ENCODE data around the gene RPL3. TPM values are rescaled to one million over a fixed set of nuclear protein-coding genes. Genes with fewer than 3 reads are reported as not detected.

Gene RPL3
- total RNA-seq = 1,634 and 2,001 TPM in 2 replicates

- peak within 1 kb of the TSS; percentile 96 for H3K4me3 ChIP-seq (ENCODE audit: low read depth, low read length)
- TF ChIP-seq, protein P1, sequence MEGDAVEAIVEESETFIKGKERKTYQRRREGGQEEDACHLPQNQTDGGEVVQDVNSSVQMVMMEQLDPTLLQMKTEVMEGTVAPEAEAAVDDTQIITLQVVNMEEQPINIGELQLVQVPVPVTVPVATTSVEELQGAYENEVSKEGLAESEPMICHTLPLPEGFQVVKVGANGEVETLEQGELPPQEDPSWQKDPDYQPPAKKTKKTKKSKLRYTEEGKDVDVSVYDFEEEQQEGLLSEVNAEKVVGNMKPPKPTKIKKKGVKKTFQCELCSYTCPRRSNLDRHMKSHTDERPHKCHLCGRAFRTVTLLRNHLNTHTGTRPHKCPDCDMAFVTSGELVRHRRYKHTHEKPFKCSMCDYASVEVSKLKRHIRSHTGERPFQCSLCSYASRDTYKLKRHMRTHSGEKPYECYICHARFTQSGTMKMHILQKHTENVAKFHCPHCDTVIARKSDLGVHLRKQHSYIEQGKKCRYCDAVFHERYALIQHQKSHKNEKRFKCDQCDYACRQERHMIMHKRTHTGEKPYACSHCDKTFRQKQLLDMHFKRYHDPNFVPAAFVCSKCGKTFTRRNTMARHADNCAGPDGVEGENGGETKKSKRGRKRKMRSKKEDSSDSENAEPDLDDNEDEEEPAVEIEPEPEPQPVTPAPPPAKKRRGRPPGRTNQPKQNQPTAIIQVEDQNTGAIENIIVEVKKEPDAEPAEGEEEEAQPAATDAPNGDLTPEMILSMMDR (conservative IDR thresholded peaks at IDR 0.05; ENCODE audit: low read depth, low read length) = no peak
- DNase-seq (ENCODE audit: low read depth) = peak; percentile 82
Measured at GRCh38 chr22:39319284-39320022, at the start of gene RPL3. TSS of gene RPL3 (minus strand) at chr22:39319623. CDS start at chr22:39319597, 26 bp downstream.

DNA sequence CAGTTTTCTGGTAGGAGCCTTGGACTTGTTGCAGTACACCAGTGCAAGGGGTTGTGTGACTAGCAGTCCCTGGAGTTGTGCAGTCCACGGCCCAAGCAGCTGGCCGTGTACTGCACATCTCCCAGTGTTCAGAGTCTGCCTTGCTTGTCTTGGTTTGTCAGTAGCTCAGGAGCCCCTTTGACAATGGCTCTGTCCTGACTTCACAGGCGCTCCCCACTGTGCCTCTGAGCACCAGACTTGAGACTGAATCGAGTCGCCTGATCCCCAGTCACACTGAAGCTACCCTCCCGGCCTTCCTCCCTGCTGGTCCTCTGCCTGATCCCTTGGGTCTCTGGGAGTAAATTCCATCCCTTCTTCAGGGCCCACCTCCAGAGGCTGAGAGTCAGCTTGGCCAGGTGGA is 49.8 kb upstream of the RPL3 start:
- H3K4me3 ChIP-seq (ENCODE audit: low read depth, low read length) = no peak overlapping the region
- no peak for DNase-seq (ENCODE audit: low read depth)
- TF ChIP-seq, protein P1 (conservative IDR thresholded peaks at IDR 0.05; ENCODE audit: low read depth, low read length) = no peak

DNA sequence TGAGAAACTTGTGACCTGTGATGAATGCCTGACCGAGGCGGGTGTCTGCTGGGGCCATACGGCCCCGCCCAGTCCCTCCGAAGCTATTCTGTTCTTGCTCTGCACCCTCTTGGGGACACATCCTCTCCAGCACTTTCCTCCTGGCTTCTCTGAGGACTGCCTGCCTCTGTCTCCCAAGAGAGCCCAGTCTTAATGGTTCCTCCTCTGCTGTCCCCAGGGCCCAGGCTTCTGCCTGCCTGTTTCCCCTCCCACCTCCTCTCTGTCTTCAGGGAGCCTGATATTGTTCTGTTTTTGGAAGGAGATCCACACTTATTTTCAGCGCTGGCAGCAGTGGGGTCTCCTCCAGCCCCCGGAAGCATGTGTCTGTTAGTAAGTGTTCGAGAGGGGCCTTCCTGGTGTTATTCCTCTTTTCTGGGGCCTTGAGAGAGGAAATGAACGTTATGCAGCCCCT is 49.1 kb upstream of the RPL3 start:
- DNase-seq (ENCODE audit: low read depth) = no peak
- TF ChIP-seq, protein P1 (conservative IDR thresholded peaks at IDR 0.05; ENCODE audit: low read depth, low read length) = no peak
- no peak overlapping the region for H3K4me3 ChIP-seq (ENCODE audit: low read depth, low read length)

GRCh38 chr22:39367035-39367434 is 47.6 kb upstream of the RPL3 start:
- no peak for DNase-seq (ENCODE audit: low read depth)
- no peak overlapping the region for H3K4me3 ChIP-seq (ENCODE audit: low read depth, low read length)
- TF ChIP-seq, protein P1 (conservative IDR thresholded peaks at IDR 0.05; ENCODE audit: low read depth, low read length) = no peak

DNA sequence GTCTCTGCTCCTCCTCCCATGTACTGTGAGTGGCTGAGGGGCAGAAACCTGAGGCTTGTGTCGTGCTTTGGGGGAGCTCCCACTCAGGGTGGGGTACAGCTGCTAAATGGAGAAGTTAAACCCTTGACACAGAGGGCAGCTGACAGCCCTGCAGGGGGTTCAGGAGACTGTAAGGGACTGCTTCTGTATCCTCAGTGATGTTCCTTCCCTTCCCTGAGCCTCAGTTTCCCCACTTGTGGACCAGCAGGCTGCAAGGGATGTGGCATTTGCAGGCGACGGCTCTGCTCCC is 46.0 kb upstream of the RPL3 start:
- TF ChIP-seq, protein P1 (conservative IDR thresholded peaks at IDR 0.05; ENCODE audit: low read depth, low read length) = no peak
- no peak for DNase-seq (ENCODE audit: low read depth)
- no peak overlapping the region for H3K4me3 ChIP-seq (ENCODE audit: low read depth, low read length)

DNA sequence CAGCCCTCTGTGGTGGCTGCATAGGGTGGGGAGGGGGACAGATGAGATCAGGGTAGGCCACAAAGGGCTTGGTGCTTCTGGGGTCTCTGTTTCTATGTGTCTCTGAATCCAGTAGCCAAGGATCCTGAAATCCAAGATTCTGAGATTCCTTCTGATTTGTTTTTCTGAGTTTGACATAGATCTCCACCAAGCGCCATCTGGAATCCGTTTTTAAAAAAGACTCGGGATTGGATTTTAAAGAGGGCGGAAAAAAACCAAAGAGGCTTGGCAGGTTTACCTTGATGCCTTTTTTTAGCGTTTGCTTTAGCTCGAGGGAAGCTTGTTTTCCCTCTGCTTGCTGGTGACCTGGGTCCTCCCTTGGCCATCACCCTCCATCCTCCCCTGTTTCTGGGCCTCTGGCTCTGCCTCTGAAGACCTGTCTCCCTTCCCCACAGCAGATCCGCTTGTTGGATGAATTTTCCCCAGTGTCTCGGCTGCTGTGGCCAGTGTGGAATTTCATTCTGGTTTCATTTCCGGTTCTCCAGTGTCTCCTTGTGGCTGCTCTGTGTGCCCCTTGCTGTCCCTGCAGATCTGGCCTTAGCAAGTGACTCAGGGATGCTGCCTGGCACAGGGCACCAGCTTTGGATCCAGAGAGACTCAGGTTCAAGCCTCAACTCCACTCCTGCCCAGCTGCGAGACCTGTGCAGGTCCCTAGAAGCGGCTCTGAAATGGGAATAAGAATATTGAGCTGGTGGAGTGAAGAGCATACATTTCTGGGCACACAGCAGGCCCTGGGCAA is 45.5 kb upstream of the RPL3 start:
- no peak for DNase-seq (ENCODE audit: low read depth)
- no peak overlapping the region for H3K4me3 ChIP-seq (ENCODE audit: low read depth, low read length)
- TF ChIP-seq, protein P1 (conservative IDR thresholded peaks at IDR 0.05; ENCODE audit: low read depth, low read length) = no peak

Data from epithelial cell of proximal tubule (primary cell).